ENCODE results near the gene IRF2BP1.

DNA sequence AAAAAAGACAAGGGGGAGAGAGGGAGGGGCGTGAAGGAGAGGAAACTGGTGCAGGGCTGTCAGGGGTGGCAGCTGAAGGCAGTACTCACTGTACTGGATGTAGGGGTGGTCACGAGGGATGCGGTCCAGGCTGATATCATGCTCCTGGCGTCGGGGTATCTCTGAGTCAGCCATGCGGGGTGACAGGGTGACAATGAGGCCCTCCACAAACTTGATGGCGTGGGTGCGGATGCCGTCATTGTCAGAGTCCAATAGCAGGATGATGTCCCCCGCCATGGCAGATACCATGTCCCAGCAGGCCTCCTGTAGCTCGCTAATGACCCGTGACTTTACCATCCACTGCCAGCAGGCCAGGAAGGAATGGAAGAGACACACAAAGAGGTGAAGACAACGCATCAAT lies 38.3 kb downstream of the IRF2BP1 start:
- TF ChIP-seq, protein P1, sequence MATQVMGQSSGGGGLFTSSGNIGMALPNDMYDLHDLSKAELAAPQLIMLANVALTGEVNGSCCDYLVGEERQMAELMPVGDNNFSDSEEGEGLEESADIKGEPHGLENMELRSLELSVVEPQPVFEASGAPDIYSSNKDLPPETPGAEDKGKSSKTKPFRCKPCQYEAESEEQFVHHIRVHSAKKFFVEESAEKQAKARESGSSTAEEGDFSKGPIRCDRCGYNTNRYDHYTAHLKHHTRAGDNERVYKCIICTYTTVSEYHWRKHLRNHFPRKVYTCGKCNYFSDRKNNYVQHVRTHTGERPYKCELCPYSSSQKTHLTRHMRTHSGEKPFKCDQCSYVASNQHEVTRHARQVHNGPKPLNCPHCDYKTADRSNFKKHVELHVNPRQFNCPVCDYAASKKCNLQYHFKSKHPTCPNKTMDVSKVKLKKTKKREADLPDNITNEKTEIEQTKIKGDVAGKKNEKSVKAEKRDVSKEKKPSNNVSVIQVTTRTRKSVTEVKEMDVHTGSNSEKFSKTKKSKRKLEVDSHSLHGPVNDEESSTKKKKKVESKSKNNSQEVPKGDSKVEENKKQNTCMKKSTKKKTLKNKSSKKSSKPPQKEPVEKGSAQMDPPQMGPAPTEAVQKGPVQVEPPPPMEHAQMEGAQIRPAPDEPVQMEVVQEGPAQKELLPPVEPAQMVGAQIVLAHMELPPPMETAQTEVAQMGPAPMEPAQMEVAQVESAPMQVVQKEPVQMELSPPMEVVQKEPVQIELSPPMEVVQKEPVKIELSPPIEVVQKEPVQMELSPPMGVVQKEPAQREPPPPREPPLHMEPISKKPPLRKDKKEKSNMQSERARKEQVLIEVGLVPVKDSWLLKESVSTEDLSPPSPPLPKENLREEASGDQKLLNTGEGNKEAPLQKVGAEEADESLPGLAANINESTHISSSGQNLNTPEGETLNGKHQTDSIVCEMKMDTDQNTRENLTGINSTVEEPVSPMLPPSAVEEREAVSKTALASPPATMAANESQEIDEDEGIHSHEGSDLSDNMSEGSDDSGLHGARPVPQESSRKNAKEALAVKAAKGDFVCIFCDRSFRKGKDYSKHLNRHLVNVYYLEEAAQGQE (IDR thresholded peaks at IDR 0.05; ENCODE audit: insufficient replicate concordance, low read depth), result no peak
- TF ChIP-seq, protein P2, sequence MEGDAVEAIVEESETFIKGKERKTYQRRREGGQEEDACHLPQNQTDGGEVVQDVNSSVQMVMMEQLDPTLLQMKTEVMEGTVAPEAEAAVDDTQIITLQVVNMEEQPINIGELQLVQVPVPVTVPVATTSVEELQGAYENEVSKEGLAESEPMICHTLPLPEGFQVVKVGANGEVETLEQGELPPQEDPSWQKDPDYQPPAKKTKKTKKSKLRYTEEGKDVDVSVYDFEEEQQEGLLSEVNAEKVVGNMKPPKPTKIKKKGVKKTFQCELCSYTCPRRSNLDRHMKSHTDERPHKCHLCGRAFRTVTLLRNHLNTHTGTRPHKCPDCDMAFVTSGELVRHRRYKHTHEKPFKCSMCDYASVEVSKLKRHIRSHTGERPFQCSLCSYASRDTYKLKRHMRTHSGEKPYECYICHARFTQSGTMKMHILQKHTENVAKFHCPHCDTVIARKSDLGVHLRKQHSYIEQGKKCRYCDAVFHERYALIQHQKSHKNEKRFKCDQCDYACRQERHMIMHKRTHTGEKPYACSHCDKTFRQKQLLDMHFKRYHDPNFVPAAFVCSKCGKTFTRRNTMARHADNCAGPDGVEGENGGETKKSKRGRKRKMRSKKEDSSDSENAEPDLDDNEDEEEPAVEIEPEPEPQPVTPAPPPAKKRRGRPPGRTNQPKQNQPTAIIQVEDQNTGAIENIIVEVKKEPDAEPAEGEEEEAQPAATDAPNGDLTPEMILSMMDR (IDR thresholded peaks at IDR 0.05; ENCODE audit: insufficient read depth, low read length), result no peak
- TF ChIP-seq GABPA (IDR thresholded peaks at IDR 0.05; ENCODE audit: low read depth), result no peak

All from HL-60 (cell line).